ENCODE data around the gene U2AF2.

U2AF2 gene

DNA sequence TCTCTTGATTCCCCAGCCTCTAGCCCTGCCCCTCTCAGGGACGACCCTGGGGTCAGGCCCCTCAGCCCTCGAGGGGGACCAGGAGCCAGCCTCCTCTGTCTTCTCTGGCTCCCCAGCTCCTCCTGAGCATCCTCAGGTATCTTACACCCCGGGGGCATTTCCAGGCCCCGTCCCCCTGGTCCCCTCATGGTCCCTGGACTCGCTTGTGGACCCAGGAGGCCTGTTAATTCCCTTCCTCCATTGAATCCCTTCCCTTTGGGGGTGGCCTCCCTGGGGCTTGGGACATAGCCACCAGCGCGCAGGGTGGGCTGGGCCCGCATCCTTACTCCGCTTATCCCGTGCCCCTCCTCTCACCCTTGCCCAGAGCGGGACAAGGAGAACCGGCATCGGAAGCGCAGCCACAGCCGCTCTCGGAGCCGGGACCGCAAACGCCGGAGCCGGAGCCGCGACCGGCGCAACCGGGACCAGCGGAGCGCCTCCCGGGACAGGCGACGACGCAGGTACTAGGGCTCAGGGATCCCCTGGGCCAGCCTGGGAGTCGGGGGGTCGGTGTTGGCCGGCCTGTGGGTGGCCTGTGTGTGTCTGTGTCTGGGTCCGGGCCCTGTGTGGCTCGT lies 4.1 kb downstream of the U2AF2 start:
- no peak overlapping the region for H3K4me3 ChIP-seq (replicated peaks in 1 of 2; ENCODE audit: low read depth in 2 of 2, low read length in 2 of 2)
- TF ChIP-seq, protein P1, sequence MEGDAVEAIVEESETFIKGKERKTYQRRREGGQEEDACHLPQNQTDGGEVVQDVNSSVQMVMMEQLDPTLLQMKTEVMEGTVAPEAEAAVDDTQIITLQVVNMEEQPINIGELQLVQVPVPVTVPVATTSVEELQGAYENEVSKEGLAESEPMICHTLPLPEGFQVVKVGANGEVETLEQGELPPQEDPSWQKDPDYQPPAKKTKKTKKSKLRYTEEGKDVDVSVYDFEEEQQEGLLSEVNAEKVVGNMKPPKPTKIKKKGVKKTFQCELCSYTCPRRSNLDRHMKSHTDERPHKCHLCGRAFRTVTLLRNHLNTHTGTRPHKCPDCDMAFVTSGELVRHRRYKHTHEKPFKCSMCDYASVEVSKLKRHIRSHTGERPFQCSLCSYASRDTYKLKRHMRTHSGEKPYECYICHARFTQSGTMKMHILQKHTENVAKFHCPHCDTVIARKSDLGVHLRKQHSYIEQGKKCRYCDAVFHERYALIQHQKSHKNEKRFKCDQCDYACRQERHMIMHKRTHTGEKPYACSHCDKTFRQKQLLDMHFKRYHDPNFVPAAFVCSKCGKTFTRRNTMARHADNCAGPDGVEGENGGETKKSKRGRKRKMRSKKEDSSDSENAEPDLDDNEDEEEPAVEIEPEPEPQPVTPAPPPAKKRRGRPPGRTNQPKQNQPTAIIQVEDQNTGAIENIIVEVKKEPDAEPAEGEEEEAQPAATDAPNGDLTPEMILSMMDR (IDR thresholded peaks at IDR 0.05; ENCODE audit: low read depth, low read length): no peak
- no peak for DNase-seq (ENCODE audit: low read depth in 2 of 2)

DNA sequence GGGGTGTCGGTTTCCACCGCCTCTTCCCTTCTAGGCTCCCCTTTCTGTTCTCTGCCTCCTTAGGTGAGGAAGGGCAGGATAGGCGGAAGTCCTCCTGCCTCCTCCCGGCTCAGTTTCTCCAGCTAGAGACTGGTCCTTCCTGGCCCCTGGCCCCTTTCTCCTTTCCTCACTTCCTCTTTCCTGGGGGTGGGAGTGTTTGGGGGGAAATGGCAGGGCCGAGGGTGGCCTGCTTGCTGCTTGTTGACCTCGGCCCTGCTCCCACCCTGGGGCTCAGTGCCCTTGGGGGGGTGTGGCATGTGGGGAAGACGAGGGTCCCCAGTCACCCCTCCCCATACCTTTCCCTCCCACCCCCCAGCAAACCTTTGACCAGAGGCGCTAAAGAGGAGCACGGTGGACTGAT lies 5.0 kb downstream of the U2AF2 start:
- no peak overlapping the region for H3K4me3 ChIP-seq (replicated peaks in 1 of 2; ENCODE audit: low read depth in 2 of 2, low read length in 2 of 2)
- DNase-seq (ENCODE audit: low read depth in 2 of 2): no peak
- TF ChIP-seq, protein P1 (IDR thresholded peaks at IDR 0.05; ENCODE audit: low read depth, low read length): no peak

DNA sequence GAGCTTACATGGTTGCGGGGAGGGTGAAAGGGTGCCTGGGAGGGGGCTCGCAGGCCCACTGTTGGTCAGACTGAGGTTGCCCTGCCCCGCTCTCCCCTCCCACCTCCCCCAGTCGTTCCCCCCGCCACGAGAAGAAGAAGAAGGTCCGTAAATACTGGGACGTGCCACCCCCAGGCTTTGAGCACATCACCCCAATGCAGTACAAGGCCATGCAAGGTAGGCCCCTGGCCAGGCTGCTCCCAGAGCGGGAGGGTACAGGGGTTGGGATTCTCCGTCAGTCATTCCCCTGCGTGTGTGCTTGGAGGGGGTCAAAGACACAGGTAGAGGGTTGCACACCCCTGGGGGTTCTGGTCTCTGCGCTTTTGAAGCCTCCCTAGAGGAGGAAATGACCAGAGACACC lies 5.6 kb downstream of the U2AF2 start:
- no peak overlapping the region for H3K4me3 ChIP-seq (replicated peaks in 1 of 2; ENCODE audit: low read depth in 2 of 2, low read length in 2 of 2)
- DNase-seq (ENCODE audit: low read depth in 2 of 2): no peak
- TF ChIP-seq, protein P1 (IDR thresholded peaks at IDR 0.05; ENCODE audit: low read depth, low read length): no peak

- no peak overlapping the region for H3K4me3 ChIP-seq (replicated peaks in 1 of 2; ENCODE audit: low read depth in 2 of 2, low read length in 2 of 2)
- TF ChIP-seq, protein P1 (IDR thresholded peaks at IDR 0.05; ENCODE audit: low read depth, low read length): no peak
- DNase-seq (ENCODE audit: low read depth in 2 of 2): no peak
Measured at GRCh38 chr19:55660991-55661390, 6.2 kb downstream of the U2AF2 start.

DNA sequence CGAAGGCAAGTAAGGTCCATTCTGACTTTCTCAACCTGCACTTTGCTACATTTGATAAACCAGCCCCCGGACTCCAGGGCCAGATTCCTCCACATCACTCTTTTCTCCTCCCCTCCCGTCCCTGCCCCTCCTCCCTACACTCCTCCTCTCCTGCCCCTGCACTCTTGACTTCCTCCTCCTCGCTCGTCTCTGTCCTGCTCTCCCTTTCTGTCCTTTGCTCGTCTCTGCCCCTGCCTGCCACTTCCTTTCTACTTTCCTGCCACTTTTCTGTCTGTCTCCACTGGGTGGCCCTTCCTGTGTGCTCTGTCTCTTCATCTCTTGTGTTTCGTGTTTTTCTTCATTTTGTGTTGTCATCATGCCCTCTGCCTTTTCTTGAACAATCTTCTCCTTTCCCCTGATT lies 7.0 kb downstream of the U2AF2 start:
- no peak overlapping the region for H3K4me3 ChIP-seq (replicated peaks in 1 of 2; ENCODE audit: low read depth in 2 of 2, low read length in 2 of 2)
- TF ChIP-seq, protein P1 (IDR thresholded peaks at IDR 0.05; ENCODE audit: low read depth, low read length): no peak
- DNase-seq (ENCODE audit: low read depth in 2 of 2): no peak

DNA sequence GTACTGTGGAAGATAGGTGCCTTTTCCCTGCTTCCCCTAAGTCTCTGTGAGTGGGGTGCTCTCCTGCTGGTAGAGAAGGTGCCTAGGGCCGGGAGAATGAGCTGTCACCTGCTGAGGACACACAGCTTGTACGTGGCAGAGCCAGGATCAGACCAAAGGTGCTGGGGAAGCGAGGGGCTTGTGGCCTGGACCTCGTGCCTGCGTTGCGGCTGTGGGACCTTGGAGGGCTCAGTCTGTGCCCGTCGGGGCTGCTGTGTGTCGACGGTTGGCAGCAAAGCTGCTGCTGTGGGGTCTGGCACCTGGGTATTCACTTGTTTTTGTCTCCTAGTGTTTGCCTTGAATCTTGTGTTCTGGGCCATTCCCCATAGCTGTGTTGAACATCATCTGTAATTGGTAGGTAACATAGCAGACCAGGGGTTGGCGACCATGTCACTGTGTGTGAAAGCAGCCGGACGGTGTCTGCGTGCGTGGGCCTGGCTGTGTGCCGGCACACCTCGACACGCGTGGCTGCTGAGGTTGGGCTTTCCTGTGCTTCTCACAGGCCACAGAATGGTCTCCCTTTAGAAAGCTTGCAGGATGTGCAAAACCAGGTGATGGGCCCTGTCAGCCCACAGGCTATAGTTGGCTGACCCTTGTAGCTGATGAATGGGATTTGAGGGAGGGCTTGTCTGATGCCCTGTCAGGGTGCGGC lies 9.2 kb downstream of the U2AF2 start:
- DNase-seq (ENCODE audit: low read depth in 2 of 2): no peak
- H3K4me3 ChIP-seq (replicated peaks in 1 of 2; ENCODE audit: low read depth in 2 of 2, low read length in 2 of 2): no peak overlapping the region
- TF ChIP-seq, protein P1 (IDR thresholded peaks at IDR 0.05; ENCODE audit: low read depth, low read length): no peak
